ENCODE data around the gene RBBP8NL.
"Not testable (repeated sequence)": the region's sequence is repeated elsewhere in the genome, so short reads cannot be mapped to it uniquely, and the experiment has no call there.

Gene RBBP8NL

DNA sequence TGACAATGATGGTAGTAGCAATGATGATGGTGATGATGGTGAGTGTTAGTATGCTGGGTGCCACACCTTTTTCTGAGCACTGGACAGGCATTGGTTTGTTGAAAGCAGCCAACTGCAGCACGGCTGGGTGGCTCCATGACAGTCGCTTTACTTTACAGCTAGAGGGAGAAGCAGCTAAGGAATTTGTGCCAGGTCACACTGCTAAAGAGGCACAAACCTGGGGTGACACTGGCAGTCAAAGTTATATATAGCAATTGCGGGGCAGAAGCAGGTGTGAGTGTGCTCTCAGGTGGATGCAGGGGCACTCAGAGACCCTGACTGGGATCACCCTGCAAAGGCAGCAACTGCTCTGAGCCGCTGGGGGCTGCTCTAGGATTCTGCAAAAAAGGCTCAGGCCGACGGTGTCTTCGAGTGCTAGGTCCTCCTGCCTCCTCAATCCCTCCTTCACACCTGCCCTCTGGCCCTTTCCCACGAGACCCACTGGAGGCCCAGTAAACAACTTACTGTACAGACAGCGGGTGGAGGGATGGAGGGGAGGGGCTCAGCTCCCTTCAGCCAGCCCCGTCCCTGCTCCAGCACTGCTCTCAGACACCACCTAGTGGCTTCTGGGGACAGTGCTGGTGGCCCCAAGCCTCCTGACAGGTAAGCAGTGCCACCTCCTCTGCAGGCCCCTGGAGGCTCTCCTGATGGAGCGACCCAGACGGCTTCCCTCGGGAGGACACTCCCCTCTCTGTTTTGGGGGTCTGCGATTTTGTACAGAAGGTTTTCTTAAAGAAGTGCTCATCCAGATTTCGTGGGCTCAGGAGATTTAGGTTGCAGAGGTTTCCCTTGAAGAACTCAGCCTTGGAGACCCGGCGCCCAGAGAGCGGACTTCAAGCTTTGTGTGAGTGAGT lies 44.8 kb downstream of the RBBP8NL start:
- intact Hi-C loops (cut with DNase I), result loop anchor here (1.0 to 10.0 kb wide), 2 partner anchors 80 to 198 kb away; partner anchors contain the start of genes ADRM1 and MTG2
- DNase-seq, result peak; percentile 63 to 97 (median 82)

DNA sequence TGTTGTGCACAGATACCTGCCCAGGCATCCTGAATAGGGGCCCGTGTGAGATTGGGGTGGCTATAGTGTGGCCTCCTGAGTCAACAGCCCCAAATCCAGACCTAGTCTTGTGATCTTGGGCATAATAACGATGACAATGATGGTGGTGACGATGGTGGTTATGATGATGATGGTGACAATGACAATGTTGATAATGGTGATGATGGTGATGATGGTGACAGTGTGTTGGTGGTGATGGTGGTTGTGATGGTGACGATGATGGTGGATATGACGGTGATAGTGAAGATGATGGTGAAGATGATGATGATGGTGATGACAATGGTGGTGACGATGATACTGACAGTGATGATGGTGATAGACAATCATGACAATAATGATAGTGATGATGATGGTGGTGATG lies 45.5 kb downstream of the RBBP8NL start:
- DNase-seq, result no peak
- intact Hi-C loops (cut with DNase I), result loop anchor here (1.0 to 10.0 kb wide), 2 partner anchors 80 to 197 kb away; partner anchors contain the start of genes ADRM1 and MTG2

DNA sequence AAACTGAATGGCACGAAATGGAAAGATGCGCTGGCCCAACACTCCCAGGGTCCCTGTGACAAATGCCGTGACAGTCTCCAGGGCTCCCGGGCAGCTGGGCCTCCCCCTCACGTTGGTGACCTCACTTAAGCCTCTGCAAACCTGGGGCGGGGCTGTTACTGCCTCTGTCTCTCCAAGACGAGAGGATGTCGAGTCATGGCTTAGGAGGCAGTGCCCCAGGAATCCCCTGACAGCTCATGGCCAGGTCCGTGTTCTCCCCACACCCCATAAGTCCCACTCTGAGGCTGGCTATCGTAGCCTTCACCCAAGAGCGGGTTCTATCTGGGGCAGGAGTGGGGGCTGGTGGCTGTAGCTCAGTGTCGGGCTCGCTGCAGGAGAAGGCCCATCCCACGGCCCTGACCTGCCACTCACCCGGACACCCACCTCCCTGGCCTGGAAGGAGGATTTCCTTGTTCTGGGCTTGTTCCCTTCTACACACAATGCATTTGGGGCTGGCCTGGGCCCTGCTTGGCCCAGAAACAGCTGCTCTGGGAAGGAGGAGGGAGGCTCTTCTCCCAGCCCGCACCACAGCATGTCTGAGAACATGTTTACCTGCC lies 46.0 kb downstream of the RBBP8NL start:
- DNase-seq, result no peak
- intact Hi-C loops (cut with DNase I), result loop anchor here (10.0 kb wide), 1 partner anchor 196 kb away; the partner anchor contains the start of gene MTG2

DNA sequence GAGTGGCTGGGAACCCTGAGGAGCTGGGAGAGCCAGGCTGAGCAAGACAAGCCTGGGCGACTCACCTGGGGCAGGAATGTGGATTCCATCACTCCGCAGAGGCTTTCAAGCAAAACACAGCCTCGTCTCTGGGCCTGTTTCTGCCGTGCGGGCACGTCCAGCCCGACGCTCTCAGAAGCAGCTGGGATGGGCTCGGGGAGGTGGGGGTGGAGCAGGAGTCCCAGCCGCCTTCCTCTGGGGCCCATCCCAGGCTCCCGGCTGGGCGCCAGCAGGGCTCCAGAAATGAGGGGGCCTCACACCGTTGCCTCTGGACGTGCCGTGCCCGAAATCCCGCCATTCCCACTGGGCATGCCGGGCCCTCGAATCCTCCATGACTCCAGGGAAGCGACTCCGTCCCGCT lies 49.1 kb downstream of the RBBP8NL start:
- intact Hi-C loops (cut with DNase I), result no loop called here
- DNase-seq, result no peak

DNA sequence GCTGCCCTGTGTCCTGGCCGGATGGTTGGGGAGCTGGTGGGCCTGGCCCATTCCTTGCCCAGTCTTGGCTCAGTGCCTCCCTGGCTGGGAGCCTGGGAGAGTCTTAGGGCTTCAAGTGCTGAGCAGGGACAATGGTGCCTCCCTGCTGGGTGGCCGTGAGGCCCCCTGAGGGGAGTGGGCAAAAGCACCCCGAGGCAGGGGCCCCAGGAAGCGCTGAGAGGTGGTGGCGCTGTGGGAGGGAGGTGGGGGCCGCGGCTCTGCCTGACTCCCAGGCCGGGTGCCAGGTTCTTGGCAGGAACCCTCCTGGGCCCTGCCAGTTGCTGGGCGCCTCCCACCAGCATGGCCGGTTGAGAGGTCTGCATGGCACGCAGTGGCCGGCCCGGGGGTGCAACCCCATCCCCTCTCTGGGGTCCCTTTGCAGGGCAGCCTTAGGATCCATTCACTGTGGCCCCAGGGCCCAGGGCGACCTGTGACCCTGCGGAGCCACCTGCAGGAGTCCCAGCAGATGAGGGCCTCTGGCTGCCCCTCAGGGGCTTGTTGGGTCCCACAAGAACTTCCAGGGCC lies 49.6 kb downstream of the RBBP8NL start:
- DNase-seq, result peak in 1 of 10 donors; percentile 45
- intact Hi-C loops (cut with DNase I), result no loop called here

DNA sequence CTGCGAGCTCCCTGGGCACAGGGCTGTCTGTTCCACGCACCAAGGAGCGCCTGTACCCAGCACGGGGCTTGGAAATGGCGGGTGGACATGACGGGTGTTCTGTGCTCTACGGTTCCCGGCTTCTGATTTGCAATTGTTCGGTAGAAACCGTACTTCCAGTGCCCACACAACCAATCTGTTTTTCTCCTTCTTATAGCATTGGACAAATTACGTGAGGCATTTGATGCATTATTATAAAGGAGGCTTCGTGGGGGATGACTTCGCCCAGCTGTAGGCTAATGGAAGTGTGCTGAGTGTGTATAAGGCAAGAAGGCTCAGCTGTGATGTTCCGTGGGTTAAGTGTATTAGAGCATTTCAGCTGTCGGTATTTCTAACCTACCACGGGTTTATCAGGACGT lies 50.3 kb downstream of the RBBP8NL start:
- intact Hi-C loops (cut with DNase I), result no loop called here
- no peak for DNase-seq

DNA sequence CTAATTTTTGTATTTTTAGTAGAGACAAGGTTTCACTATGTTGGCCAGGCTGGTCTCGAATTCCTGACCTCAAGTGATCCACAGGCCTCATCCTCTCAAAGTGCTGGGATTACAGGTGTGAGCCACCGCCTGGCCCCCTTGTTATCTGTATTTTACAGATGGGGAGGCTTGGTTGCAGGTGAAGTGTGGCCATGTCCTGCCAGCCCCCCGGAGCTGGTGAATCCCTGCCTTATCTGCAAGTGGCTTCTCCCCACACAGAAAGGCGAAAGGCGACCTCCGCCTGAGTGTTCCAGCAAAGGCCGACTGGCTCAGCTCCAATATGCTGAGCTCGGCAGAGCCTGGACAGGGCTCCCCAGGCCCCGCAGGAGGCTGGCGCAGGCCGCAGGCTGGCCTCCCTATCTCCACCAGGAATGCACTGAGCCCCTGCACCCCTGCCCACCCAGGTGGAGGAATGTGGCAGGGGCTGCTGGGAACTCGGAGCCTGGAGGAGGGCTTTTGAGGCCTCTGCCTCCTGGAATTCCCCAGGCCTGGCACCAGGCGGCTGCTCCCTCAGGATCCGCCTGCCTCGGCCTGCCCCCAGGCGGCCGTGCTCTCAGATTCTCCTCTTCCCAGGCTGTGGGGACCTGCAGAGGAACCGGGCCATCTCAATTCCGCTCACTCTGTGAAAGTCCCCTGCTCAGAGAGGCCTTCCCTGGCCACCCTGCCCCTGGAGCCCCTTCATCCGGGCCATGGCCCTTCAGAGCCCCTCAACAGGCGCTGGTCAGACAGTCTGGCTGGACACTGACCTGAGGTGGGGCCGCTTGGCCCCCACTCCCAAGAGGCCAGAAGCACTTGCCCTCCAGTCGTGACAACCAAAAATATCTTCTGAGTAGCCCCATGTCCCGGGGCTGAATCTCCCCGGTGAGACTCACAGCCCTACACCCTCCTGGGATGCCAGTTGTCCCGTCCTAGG lies 51.0 kb downstream of the RBBP8NL start:
- DNase-seq, result no peak
- intact Hi-C loops (cut with DNase I), result no loop called here

DNA sequence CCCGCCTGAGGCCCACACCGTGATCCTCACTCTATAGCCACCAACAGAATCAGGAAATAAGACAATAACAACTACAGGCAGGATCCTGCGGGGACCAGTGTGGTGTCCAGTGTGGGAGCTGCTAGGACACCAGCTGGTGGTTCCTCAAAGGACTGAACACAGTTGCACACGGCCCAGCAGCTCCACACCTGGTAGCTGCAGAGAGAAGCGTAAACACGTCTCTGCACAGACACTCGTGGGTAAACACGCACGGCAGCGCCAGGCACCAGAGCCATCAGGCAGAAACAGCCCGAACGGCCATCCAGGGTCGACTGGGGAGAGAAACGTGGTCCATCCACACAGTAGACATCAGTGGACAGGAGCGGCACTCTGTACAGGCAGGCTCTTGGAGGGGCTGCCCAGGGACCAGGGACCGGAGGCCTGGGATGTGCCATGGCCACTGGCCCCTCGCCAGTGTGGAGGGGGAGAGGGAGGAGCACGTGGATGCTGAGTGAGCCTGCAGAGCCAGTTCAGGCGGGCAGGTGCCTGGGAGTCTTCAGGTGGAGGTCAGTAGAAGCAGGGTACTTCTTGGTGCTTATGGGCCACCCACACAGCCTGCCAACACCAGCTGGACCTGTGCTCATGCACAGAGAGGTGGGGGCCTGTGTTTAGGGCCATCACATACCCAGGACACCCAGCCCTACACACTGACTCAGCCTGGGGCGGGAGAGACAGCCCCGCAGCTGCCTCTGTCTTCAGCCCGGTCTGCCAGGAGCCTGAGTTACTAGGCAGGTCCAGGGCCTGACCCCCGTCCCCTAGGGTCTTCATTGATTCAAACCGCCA lies 52.8 kb downstream of the RBBP8NL start:
- no peak for DNase-seq
- intact Hi-C loops (cut with DNase I), result no loop called here

DNA sequence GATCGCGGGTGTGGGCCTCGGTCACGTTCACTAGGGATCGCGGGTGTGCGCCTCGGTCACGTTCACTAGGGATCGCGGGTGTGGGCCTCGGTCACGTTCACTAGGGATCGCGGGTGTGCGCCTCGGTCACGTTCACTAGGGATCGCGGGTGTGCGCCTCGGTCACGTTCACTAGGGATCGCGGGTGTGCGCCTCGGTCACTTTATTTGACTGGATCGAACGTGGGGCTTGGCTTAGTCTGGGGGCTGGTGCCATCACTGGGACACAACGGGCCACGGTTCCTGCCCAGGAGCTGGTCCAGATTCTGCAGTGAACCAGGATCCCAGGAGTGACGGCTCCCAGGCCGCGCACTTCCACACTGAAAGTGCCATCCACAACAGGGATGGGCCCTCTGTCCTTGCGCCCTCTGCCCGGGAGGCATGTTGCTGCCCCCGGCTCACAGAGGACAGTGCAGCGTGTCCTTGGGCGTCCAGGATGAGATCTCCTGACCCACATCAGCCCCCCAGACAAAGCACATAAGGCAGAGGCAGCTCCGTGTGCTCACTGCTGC lies 53.6 kb downstream of the RBBP8NL start:
- DNase-seq; intact Hi-C loops (cut with DNase I): not testable (repeated sequence)

DNA sequence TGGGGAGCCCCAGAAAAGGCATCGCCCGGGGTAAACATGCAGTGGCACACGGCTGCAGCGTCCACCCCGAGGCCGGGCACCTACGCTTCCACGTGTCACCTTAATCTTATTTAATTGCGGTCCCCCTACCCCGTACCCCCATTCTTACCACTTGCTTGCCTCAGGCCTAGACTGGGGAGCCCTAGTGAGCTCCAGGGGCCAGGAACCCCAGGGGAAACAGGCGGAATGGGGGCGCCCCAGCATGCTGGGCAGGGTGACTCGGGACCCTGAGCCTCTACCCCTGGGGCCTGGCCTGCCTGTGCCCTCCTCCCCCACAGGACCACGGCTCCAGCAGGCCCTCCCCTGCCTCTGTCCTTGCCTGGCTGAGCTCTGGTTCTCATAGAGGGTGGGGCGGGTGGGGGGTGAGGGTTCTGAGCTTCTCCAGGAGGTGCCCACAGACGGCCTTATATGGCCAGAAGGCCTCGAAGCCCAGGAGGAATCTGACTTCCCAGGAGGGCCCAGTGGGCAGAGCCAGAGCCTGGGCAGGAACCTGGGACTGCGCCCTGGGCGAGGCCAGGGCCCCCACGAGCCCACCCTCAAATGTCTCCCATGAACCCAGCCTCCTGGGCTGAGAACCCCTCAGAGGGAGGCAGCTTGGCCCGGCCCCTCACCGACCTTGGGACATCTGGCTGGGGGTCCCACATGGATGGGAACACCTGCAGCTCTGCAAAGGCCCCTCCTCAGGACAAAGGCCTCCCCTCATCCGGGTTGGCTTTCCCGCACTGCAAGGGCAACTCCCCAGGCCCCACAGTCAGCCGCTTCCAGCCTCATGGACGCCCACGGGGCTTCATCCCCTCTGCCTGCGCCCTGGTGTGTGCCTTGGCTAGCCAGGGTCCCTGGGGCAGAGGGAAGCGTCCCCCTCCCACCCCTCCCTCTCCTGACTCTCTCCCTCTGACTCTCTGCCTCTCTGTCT lies 55.0 kb downstream of the RBBP8NL start:
- intact Hi-C loops (cut with DNase I), result no loop called here
- DNase-seq, result no peak

DNA sequence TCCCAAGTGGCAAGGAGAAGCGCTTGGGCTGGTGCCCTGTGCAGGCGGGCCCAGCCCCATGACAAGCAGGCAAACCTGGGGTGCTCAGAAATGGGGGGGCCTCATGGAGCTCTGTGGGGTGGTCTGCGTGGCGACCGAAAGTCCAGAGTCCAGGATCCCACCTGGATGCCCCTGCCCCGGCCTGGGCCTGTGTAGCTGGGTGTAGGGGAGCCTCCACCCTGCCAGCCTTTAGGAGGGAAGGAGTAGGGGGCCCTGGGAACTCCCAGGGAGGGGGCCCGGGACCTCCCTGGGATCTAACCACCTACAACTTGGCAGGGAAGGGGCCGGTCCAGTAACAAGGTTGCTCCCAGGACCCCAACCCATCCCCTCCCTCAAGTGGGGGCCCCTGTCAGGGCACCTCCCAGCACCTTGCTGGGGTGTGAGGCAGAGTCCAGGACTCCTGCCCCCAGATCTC lies 55.7 kb downstream of the RBBP8NL start:
- DNase-seq, result no peak
- intact Hi-C loops (cut with DNase I), result no loop called here

DNA sequence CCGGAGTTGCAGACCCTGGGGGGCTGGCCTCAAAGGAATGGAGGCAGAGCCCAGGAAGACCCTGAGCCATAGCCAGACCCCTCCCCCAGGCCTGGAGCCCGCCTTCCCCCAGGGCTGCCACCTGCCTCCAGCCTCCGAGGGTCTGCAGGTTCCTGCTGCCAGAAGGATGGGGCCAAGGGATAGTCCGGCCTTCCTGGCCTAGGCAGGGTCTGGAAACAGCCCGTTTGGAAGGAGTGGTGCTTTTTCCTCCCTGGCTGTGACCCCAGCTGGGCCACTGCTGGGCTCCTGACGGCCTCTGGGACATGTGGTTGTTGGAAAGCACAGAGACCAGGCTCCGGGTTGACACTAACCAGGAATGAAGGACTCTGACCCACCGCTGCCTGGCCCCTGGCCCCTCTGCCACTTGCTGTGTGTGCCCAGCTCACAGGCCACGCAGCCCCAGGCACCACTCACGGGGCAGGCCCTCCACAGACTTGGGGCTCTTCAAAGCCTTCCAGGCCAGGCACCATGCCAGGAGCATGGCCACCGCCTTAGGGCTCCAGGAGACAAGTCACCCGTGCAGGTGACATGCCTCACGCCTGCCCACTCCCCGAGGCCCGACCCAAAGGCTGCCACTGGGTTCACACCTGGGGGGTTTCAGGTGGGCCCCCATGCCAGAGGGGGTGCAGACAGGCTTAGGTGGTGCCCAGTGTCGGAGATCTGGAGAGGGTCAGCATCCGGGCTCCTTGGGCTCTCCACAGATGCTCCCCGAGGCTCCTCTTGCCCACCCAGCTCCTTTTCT lies 56.3 kb downstream of the RBBP8NL start:
- DNase-seq, result no peak
- intact Hi-C loops (cut with DNase I), result no loop called here

DNA sequence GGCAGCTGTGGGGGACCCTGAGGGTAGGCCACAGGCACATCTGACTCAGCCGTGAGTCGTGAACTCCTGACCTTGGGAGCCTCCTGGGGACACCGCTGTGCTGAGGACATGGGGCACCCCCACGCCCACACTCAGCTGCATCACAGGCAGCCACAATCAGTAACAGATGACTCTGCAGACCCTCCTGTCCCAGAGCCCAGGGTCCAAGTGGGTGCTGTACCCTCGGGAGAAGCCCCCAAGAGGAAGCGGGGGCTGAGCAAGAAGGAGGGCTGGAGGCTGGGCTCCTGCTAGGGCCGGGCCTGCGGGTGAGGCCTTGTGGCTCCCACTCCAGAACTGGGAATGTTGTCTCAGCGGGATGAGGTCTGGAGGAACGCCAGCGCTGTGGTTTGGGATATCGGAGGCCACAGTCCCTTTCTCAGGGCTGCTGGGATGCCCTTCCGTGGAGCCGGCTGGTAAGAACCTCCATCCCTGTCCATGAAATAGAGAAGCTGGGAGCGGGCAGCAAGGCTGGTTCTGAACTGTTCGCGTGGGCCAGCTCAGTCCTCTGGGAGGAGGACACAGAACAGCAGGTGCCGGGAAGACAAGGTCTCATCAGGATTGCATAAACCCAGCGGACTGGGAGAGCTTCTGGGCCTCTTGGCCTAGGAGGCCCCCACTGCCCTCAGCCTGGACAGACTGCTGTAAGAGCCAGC lies 57.1 kb downstream of the RBBP8NL start:
- no peak for DNase-seq
- intact Hi-C loops (cut with DNase I), result no loop called here

DNA sequence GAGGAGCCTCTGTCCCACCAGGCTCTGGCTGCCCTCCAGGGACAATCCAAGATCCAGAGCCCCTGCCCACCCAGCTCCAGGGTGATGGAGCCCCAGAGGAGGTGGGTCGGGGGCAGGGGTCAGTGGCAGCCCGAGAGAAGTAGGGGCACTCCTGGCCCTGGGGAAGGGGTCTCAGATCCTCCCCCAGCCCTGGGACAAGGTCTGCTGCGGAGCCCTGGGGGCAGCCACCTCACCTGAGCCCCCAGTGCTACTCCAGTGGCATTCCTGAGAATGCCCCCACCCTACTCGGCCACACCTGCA lies 57.6 kb downstream of the RBBP8NL start:
- no peak for DNase-seq
- intact Hi-C loops (cut with DNase I), result loop anchor here (5.0 kb wide), 1 partner anchor 67 kb away; the partner anchor contains the start of gene ADRM1

DNA sequence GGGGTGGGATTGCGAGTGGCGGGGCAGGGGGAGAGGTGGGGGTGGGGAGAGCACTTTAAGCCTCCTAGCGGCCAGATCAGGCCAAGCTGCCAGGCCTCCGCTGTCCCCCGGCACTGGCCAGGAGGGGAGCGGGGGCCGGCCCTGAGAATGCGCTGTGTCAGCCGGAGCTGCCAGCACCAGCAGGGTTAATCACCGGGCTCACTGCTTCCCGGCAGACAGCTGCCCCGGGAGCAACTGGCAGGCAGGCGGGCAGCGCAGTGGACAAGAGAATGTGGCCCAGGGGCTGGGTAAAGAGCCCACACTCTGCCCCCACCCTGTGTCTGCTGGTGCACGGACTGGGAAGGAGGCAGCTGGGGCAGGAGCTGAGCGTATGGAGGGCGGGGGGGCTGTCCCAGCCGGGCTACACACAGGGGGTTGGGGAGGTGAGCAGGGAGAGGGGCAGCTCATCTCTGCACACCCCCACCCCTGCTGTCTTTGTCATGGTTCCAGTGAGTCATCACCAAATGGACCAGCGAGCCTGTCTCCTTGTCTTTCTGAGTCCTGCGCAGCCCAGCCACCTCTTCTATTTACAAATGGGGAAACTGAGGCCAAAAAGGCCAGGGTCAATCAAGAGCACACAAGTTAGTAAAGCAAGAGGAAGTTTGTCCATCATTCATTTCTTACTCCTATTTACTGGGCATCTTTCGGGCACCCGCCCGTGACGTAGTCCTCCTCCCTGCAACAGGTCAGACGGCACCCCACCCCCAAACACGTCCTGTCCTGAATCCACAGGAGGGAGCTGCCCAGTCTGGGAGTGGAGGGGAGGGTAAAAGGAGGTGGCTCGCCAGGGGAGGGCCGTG lies 58.1 kb downstream of the RBBP8NL start:
- intact Hi-C loops (cut with DNase I), result loop anchor here (5.0 kb wide), 1 partner anchor 67 kb away; the partner anchor contains the start of gene ADRM1
- peak in 3 of 10 donors; percentile 71 to 92 (median 86) for DNase-seq
